Fibroblast of gingiva (primary cell): ENCODE measurements around the gene PCBP2.
A peak's percentile ranks its signal among the peaks of the same experiment; 100 is the strongest.
"Not testable (repeated sequence)": the region's sequence is repeated elsewhere in the genome, so short reads cannot be mapped to it uniquely, and the experiment has no call there.

Experiments
- DNase-seq: peaks from one replicate; pipeline ENCODE4 v3.0.0-alpha.2; 2011; ENCODE audit warnings: low read depth

The PCBP2 gene

DNA sequence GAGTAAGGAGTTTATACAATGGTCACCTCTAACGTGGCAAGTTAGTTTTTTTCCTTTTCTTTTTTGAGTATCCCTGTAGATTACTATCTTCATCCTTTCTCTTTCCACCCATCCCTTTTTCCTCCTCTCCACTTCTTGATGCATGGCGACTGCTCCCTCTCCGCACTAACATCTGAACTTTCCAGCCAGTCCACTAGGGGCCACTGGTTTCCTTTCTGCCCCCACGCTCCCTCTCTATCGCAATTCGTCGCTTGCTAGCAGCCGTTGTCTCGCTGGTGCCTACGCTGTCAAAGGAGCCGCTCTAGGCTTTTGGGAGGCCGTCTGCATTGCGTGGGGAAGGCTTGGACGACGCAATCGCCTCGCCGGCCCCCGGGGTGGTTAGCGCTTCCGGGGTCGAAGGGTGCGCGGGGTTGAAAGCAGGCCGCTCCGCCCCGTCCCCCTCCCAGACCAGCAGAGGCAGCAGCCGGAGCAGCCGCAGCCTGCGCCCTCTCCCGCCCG, at the start of gene PCBP2:
Gene PCBP2, plus strand, starts transcription at position 442 of the 498 bp plus-strand sequence. CDS start 2,699 bp downstream, outside the sequence.
- peak; percentile 100 for DNase-seq

DNA sequence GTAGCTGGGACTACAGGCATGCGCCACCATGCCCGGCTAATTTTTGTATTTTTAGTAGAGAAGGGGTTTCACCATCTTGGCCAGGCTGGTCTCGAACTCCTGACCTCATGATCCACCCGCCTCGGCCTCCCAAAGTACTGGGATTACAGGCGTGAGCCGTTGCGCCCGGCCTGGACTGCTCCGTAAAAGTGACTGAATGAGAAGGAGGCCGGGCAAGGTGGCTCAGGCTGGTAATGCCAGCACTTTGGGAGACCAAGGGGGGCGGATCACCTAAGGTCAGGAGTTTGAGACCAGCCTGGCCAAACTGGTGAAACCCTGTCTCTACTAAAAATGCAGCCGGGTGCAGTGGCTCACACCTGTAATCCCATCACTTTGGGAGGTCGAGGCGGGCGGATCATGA, 49.6 kb upstream of the PCBP2 start:
- DNase-seq: not testable (repeated sequence)

DNA sequence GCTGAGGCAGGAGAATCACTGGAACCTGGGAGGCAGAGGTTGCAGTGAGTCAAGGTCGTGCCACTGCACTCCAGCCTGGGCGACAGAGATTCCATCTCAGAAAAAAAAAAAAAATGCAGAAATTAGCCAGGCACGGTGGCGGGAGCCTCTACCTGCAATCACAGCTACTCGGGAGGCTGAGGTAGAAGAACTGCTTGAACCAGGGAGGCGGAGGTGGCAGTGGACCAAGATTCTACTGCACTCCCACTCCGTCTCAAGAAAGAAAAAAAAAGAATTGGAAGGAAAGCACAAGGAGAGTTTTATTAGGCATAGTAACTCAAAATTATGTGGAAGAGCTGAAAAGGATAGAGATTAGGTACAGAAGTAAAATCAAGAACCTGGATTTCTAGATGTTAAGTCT, 49.0 kb upstream of the PCBP2 start:
- no peak for DNase-seq

DNA sequence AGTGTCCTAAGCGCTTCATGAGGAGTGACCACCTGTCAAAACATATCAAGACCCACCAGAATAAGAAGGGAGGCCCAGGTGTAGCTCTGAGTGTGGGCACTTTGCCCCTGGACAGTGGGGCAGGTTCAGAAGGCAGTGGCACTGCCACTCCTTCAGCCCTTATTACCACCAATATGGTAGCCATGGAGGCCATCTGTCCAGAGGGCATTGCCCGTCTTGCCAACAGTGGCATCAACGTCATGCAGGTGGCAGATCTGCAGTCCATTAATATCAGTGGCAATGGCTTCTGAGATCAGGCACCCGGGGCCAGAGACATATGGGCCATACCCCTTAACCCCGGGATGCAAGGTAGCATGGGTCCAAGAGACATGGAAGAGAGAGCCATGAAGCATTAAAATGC, 41.0 kb upstream of the PCBP2 start:
- DNase-seq: no peak

DNA sequence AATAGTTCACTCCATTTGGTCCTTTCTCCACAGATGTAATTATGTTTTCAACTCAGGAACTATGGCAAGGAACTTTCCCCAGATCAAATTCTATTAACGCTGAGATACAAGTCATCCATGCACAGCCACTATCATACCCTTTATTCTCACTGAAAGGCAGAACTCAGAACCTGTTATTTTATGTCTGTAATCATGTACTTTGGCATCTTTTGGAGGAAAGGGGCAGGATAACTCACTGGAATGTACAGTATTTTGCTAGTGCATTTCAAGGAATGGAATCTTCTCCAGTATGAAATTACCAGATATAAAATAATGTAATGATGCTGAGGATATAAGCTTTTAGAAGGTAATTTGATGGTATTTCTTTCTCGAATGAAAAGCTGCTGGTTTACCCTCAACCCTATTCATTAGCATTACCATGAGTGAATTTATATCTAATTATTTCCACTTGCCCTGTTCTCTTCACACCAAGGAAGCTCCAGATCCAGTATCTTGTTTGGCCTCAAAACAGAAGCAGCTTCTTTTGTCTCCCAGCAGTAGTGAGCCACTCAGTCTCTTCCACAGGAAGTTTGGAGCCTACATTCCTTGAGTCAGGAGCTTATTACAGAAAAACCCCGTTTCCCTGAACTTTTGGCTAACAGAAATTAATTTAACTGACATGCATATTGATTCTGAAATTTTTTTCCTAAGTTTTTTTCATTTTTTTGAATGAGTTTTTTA, 38.3 kb upstream of the PCBP2 start:
- no peak for DNase-seq

DNA sequence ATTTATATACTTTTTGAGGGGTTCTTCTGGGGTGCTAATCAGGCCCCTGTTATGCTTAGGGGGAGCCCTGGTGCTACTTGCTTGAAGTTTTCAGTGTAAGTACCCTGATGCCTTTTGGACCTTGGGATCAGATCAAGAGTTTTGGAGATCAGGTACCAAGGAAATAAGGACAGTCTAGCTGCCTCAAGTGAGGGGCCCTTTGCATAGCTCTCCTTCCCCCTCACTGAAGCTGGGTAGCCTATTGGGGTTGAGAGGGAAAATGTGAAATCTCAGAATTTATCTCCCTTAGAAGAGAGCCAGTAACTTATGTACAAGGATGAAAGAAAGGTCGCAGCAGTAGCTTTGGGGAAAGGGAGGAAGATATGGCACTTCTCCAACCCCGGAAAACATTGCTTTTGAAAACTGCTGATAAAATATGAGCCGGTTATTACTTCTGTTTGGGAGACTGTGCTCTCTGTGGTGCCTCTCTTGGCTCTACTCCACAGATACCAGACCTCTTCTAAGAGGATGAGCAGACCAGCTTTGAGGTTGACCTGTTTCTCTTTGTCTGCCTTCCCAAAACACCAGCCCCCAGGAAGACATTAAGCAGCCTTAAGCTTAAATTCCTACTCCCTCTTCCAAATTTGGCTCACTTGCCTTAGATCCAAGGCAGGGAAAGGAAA, 37.0 kb upstream of the PCBP2 start:
- no peak for DNase-seq

DNA sequence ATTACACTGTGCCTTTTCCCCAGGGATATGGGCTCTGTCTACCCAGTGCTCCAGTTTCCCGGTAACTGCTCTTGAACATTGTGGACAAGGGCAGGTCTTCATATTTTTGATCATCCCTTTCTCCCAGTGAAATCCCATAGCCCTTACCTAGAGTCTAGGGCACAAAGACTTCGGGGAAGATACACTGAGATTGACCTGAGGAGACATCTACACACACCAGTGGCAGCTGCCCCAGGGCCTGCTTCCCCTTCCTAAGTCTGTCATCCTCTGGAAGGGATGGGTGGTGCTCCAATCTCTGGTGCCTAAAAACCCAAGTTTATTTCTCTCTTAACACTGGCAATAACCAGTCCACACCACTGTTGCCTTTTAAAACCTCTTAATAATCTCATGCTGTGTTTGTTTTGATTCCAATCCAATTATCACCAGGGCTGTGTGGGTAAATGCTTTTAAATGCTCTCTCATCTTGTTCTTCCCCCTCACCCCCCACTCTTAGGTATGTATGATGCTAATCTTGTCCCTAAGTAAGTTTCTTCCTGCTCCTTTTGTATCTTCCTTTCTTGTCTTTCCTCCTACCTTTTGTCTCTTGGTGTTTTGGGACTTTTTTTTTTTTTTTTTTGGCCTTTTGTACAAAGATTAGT, 36.0 kb upstream of the PCBP2 start:
- not testable (repeated sequence) for DNase-seq

DNA sequence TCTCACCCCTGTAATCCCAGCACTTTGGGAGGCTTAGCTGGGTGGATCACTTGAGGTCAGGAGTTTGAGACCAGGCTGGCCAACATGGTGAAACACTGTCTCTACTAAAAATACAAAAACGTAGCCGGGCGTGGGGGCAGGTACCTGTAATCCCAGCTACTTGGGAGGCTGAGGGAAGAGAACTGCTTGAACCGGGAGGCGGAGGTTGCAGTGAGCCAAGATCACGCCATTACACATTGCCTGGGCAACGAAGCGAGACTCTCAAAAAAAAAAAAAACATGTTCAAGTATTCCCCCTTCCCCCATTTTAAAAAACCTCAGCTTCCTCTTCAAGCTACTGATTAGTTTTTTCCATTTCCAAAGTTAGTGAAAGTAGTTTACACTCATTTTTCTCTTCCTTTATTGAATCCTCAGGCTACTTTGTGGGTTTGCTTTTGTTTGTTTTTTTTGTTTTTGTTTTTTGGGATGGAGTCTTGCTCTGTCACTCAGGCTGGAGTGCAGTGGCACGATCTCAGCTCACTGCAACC, 34.5 kb upstream of the PCBP2 start:
- DNase-seq: not testable (repeated sequence)

DNA sequence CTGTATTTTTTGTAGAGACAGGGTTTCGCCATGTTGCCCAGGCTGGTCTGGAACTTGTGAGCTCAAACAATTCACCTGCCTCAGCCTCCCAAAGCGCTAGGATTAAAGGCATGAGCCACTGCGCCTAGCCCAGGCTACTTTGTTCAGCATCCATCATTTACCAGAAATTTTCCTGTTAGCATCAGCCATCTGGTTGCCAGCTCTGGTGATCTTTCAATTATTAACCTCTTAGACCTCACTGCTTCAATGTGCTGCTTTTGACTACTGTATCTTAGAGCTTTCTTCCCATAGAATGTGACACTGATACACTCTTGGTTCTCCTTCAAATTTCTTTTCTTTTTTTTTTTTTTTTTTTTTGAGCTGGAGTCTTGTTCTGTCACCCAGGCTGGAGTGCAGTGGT, 33.7 kb upstream of the PCBP2 start:
- DNase-seq: no peak

DNA sequence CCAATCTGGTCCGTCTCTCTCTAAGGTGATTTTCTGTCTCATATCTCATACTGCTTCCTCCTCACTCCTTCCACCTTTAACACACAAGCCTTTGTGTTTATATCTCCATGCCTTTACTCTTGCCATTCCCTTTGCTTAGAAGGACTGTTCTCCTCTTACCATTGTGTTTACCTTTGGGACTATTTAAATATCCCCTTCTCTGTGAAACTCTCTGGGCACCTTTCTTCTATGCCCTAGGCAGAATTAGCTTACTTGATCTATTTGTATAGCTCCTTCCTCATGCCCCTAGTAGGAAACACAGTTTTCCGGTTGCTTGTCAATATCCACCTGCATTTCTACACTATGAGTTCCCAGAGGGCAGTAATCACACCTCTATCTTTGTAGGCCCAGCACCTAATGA, 32.1 kb upstream of the PCBP2 start:
- no peak for DNase-seq

DNA sequence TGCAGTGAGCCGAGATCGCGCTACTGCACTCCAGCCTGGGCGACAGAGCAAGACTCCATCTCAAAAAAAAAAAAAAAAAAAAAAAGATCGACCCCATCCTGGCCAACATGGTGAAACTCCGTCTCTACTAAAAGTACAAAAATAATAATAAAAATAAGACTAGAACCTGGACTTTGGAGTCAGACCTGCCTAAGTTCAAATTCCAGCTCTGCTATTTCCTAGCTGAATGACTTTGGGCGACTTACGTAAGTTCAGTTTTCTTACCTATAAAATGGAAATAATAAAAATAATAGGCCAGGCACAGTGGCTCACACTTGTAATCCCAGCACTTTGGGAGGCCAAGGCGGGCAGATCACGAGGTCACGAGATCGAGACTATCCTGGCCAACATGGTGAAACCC, 29.7 kb upstream of the PCBP2 start:
- DNase-seq: not testable (repeated sequence)

DNA sequence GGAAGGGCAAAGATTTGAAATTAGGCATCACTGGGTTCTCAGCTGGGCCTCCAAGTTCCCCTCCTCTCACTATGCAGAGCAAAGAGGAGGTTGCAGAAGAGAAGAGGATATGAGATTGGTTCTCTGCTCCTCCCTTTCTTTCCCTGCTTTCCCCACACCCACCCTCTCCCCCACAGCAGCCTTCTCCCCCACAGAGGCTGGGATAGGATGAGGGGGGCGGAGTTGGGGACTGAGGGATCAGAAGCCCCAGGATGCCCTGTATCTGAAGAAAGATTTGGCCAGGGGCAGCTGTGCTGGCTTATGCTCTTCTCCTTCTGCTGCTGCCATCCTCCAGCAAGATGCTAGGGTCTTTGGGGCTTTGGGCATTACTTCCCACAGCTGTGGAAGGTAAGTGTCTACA, 28.3 kb upstream of the PCBP2 start, which contains the start of gene AMHR2:
Gene AMHR2, plus strand, starts transcription at position 259 of the 400 bp plus-strand sequence. Its CDS starts 80 bp downstream, at position 339.
- no peak for DNase-seq

DNA sequence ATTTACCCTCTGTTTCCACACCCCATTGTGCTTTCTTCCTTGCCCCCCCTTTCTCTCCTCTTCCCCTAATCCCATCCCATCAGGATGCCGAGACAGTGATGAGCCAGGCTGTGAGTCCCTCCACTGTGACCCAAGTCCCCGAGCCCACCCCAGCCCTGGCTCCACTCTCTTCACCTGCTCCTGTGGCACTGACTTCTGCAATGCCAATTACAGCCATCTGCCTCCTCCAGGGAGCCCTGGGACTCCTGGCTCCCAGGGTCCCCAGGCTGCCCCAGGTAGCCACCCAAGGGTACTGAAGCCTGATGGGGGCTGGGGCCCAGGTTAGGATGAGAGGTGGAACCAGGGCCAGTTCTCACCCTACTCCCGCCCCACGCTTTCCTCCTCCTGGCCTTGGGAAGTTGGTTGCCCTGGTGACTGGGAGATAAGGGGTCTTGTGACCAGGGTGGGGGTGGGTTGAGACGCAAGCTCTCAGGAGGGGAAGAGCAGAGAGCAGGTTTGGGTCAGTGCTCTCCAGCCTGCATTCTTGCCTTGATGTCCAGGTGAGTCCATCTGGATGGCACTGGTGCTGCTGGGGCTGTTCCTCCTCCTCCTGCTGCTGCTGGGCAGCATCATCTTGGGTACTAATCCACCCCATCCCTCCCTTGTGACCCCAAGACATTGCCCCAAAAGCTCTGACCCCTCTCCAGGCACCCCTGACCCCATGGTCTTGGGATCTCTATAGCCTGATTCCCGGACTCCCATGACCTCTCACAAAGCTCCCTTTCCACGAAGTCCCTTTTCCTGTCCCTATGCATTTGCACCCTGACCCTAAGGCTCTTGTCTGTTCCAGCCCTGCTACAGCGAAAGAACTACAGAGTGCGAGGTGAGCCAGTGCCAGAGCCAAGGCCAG, 27.0 kb upstream of the PCBP2 start:
- no peak for DNase-seq

DNA sequence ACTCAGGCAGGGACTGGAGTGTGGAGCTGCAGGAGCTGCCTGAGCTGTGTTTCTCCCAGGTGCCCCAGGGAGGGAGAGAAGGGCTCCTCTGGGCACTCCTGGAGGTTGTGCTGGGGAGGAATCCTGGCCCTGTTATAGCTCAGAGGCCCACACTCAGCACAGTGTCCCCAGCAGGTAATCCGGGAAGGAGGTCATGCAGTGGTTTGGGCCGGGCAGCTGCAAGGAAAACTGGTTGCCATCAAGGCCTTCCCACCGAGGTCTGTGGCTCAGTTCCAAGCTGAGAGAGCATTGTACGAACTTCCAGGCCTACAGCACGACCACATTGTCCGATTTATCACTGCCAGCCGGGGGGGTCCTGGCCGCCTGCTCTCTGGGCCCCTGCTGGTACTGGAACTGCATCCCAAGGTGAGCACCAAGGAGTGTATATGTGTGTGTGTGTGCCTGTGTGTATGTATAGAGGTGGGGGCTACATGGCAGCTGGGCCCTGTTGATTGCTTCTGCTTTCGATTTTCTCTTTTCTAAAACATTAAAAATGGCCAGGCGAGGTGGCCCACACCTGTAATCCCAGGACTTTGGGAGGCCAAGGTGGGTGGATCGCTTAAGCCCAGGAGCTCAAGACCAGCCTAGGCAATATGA, 26.3 kb upstream of the PCBP2 start:
- DNase-seq: no peak

DNA sequence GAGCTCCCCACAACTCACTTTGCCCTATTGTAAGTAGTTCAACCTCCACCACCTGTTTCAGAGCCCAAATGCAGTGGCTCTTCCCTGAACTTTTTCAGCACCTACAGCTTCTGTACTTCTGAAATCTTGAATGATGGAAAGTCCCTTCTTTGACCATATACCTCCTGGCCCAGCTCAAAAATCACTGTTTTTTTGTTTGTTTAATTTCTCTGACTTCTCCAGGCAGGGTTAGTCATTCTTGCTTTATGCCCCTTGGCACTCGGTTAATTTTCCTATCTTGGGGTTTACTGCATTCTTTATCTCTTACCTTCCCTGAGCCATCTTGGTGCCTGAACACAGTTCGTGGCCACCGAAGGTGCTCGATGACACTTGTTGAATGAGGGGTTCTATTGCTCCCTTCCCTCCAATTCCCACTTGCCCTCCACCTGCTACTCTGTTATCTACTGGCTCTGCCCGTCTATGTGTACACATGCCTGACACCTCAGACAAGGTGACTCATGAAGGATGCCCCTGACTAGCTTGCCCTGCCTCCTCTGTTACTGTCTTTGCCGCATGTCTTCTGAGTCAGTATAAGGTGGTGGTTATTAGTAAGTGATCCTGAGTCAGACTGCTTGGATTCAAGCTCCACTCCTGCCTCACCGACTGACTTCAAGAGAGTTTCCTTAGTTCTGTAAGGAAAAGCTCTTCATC, 23.9 kb upstream of the PCBP2 start:
- peak; percentile 49 for DNase-seq

DNA sequence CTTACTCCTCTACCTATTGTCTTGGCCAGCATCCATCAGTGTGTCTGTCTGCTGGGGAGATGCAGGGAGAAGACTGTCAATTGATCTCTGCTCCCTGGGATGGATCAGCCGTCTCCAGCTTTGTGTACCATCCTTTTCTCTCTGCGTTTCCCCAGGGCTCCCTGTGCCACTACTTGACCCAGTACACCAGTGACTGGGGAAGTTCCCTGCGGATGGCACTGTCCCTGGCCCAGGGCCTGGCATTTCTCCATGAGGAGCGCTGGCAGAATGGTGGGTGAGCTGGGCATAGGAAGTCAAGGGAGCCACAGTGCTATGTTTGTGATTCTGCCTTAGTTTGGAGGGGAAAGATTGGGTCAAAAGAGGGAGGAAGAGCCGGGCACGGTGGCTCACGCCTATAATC, 23.2 kb upstream of the PCBP2 start:
- DNase-seq: no peak

DNA sequence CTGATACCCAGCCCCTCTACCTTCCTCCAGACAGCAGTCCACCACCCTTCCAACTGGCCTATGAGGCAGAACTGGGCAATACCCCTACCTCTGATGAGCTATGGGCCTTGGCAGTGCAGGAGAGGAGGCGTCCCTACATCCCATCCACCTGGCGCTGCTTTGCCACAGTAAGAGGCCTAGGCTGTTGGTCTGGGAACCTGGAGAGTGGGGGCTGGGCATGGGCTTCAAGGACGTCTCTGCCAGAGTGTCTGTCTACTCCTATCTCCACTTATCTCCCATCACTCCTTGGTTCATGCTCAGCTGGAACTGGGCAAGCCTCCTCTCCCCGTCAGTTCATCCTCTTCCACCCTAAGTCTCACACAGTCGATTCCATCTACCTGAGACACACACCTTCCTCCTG, 21.8 kb upstream of the PCBP2 start:
- DNase-seq: no peak

DNA sequence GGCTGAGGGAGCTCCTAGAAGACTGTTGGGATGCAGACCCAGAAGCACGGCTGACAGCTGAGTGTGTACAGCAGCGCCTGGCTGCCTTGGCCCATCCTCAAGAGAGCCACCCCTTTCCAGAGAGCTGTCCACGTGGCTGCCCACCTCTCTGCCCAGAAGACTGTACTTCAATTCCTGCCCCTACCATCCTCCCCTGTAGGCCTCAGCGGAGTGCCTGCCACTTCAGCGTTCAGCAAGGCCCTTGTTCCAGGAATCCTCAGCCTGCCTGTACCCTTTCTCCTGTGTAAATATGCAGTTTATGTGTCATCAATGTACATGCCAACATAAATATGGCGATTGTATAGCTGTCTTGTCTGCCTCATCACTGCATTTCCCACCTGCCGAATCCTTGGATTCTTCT, 20.7 kb upstream of the PCBP2 start:
- peak; percentile 38 for DNase-seq

DNA sequence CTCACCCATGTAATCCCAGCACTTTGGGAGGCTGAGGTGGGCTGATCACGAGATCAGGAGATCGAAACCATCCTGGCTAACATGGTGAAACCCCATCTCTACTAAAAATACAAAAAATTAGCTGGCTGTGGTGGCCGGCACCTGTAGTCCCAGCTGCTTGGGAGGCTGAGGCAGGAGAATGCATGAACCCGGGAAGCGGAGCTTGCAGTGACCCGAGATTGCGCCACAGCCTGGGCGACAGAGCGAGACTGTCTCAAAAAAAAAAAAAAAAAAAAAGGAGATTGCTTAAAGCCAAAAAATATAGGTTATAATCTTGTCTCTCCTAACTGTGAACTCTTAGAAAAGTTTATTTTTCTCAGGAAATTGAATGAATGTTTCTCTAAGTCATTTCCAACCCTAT, 16.6 kb upstream of the PCBP2 start:
- not testable (repeated sequence) for DNase-seq

DNA sequence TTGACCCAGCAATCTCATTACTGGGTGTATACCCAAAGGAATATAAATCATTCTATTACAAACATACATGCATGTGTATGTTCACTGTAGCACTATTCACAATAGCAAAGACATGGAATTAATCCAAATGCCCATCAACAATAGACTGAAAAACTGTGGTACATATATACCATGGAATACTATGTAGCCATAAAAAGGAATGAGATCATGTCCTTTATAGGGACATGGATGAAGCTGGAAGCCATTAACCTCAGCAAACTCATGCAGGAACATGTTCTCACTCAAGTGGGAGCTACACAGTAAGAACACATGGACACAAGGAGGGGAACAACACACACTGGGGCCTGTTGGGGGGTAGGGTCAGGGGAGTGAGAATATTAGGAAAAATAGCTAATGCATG, 12.3 kb upstream of the PCBP2 start:
- DNase-seq: not testable (repeated sequence)
